Right lobe of liver (tissue), 6 donors: ENCODE data around the gene PBX2. TPM values are rescaled to one million over a fixed set of nuclear protein-coding genes. Genes with fewer than 3 reads are reported as not detected.

ENCODE experiments used
- ATAC-seq, 4 donors: fragments of 200-7000 bp; cut with Tn5 transposase; one replicate each; pipeline ENCODE4 v1.9.1; 2020; ENCODE audit warnings: mild to moderate bottlenecking in 4 of 4, moderate library complexity in 4 of 4
- DNase-seq, 3 donors: peaks; one replicate each; pipeline ENCODE4 v3.0.0-alpha.2; 2020
- H3K27ac ChIP-seq, 3 donors: fragments of 200-600 bp; one replicate each; pipeline ENCODE4 v1.8.0; 2022
- H3K27me3 ChIP-seq, 2 donors: fragments of 200-600 bp; one replicate each; pipeline ENCODE4 v1.8.0; 2022
- H3K36me3 ChIP-seq, 4 donors: fragments of 200-600 bp; sonication (generic) in 1 of 4; one replicate each; pipeline versions ENCODE4 v1.5.1 to v1.8.0; 2017 to 2022; ENCODE audit warnings: control low read depth in 1 of 4
- H3K4me1 ChIP-seq, 4 donors: fragments of 200-600 bp; sonication (generic) in 1 of 4; one replicate each; pipeline versions ENCODE4 v1.5.1 to v1.8.0; 2017 to 2022; ENCODE audit warnings: control low read depth in 1 of 4
- H3K4me3 ChIP-seq, 3 donors: fragments of 200-600 bp; one replicate each; pipeline ENCODE4 v1.8.0; 2022
- H3K9me3 ChIP-seq, 4 donors: fragments of 200-600 bp; sonication (generic) in 1 of 4; one replicate each; pipeline versions ENCODE4 v1.5.1 to v1.8.0; 2017 to 2022; ENCODE audit warnings: control low read depth in 1 of 4
- CTCF ChIP-seq, 4 donors: fragments of 200-600 bp in 3 of 4; fragments of 450-650 bp in 1 of 4; IDR thresholded peaks; one replicate each; pipeline versions ENCODE4 v1.5.1 to v1.8.0; 2016 to 2022; ENCODE audit warnings: antibody characterized with exemption in 4 of 4, mild to moderate bottlenecking in 2 of 4
- POLR2A ChIP-seq: fragments of 450-650 bp; IDR thresholded peaks from one replicate; pipeline ENCODE4 v1.6.1; 2017; ENCODE audit warnings: antibody characterized with exemption, mild to moderate bottlenecking
- WGBS: methylation state at CpG from one replicate; pipeline ENCODE4 v1.1.6; 2018; ENCODE audit warnings: low coverage, low lambda C conversion rate; ENCODE audit not compliant: insufficient coverage; ENCODE audit errors: missing lambda C conversion rate; 5-methylcytosine and 5-hydroxymethylcytosine counted together
- intact Hi-C, 2 donors: fragments of 100-400 bp; cut with DNase I; formaldehyde crosslinking; loops; one replicate each; pipeline versions ENCODE4 v1.11.2 to v1.14.1; 2022
- total RNA-seq, 6 experiments: library from RNA; depleted of rRNA in 2 of 6; stranded (reverse); fragments of >200 nt in 2 of 6; fragmentation: NEBNext Ultra II Directional in 3 of 6; extraction: Animal tissue kit (Norgen Biotek cat#: 25700) in 3 of 6; gene quantifications; one replicate each; pipeline versions ENCODE4 v1.1.0 to v1.2.4, GENCODE V29; 2016 to 2023
- donor health status: DM: no; HTN: yes; CAD: no.
- donor health status: DM: no; HTN: no; CAD: no.
- donor health status: DM: no; HTN: no; CAD: no.
- donor health status: DM: no; HTN: yes; CAD: no.
- donor health status: DM: no; HTN: yes; CAD: no.

The PBX2 gene
- total RNA-seq, 6 experiments from 2014 or later: 15.5 to 29.5 (median 24.3) TPM

DNA sequence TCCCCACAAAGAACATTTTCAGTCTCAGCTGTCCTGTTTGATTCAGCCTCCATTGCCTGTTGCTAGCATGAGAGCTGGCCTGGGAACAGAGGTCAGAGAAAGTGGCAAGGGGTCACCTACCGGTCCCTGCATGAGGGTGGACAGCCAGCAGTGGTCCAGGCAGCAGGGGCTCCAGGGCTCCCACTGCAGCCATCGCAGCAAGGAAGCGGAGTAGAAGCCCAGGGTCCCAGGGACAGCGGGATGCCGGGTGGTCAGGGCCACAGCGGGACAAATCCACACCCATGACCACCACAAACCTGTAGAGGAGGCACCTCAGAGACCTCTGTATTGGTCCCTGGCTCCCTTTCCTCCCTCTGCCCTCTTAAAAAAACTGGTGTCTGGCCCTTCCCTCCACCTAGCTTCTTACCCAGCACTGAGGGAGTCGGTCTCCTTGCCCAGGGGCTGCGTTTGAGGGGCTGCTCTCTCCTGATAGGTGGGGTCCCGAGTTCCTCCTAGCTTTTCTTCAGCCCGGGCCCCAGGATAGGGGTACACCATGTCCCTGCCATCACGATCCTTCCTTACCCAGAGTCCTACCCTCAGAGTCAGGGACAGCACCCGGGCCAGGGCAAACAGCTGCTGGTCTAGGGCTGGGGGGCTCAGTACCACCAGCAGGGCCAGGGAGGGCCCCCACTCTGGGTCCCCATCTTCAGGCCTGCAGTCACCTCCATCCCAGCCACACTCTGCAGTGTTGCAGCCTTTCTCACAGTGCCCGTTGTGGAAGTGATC is 10.9 kb upstream of the PBX2 start:
- no peak overlapping the region for H3K27ac ChIP-seq
- peak in 1 of 3 donors; percentile 48 for DNase-seq
- no peak for TF ChIP-seq POLR2A
- TF ChIP-seq CTCF (IDR thresholded peaks at IDR 0.05): no peak
- peaks cover 0 to 3% (median 0%) of the 10 kb centered on the region in 4 donors for H3K4me1 ChIP-seq
- intact Hi-C loops: no loop called here
- H3K27me3 ChIP-seq: no peaks in the 10 kb centered on the region
- ATAC-seq: no peak
- H3K9me3 ChIP-seq: no peaks in the 10 kb centered on the region
- no peak overlapping the region for H3K4me3 ChIP-seq
- no peaks in the 10 kb centered on the region for H3K36me3 ChIP-seq
- 62% methylated on average over 4 of the region's 13 CpGs for WGBS

GRCh38 chr6:32198866-32199265 is 8.9 kb upstream of the PBX2 start:
- H3K27ac ChIP-seq: no peak overlapping the region
- WGBS: 80% methylated on average over 16 of the region's 17 CpGs
- no peak for ATAC-seq
- H3K36me3 ChIP-seq: no peaks in the 10 kb centered on the region
- H3K9me3 ChIP-seq: no peaks in the 10 kb centered on the region
- no peak overlapping the region for H3K4me3 ChIP-seq
- no peak for DNase-seq
- intact Hi-C loops: no loop called here
- no peaks in the 10 kb centered on the region for H3K27me3 ChIP-seq
- TF ChIP-seq POLR2A (no peak), CTCF (IDR thresholded peaks at IDR 0.05) (no peak)
- H3K4me1 ChIP-seq: peaks cover 0 to 11% (median 5%) of the 10 kb centered on the region in 4 donors

DNA sequence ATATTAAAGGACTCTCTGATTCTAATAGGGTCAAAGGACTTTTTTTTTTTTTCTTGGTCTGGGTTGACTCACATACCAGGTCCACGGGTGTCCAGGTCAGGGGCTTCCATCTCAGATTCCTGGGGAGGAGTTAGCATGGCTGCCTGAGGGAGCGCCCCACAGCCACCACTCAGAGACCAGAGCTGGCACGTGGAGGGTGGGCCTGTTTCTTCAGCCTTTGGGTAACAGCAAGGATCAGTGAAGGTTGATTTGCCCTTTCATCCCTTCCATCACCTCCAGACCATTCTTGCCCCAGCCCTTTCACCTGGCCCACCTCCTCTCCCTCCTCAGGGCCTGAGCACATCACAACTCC is 8.3 kb upstream of the PBX2 start:
- no peak for DNase-seq
- no peaks in the 10 kb centered on the region for H3K36me3 ChIP-seq
- ATAC-seq: no peak
- intact Hi-C loops: no loop called here
- H3K27me3 ChIP-seq: no peaks in the 10 kb centered on the region
- 56% methylated on average over 3 of the region's 3 CpGs for whole genome bisulfite sequencing
- no peak overlapping the region for H3K4me3 ChIP-seq
- TF ChIP-seq POLR2A (no peak), CTCF (IDR thresholded peaks at IDR 0.05) (no peak)
- no peak overlapping the region for H3K27ac ChIP-seq
- no peaks in the 10 kb centered on the region for H3K9me3 ChIP-seq
- H3K4me1 ChIP-seq: peaks cover 0 to 11% (median 5%) of the 10 kb centered on the region in 4 donors

GRCh38 chr6:32196682-32197616 is 6.9 kb upstream of the PBX2 start:
- 43% methylated on average over 14 of the region's 28 CpGs for WGBS
- peak overlapping the region; percentile 97 to 99 (median 99) for H3K27ac ChIP-seq
- TF ChIP-seq CTCF (IDR thresholded peaks at IDR 0.05) (no peak), POLR2A (no peak)
- DNase-seq (no peak), ATAC-seq (no peak)
- peaks cover 0 to 11% (median 5%) of the 10 kb centered on the region in 4 donors for H3K4me1 ChIP-seq
- intact Hi-C loops: no loop called here
- H3K36me3 ChIP-seq: no peaks in the 10 kb centered on the region
- no peaks in the 10 kb centered on the region for H3K27me3 ChIP-seq
- H3K4me3 ChIP-seq: peak overlapping the region; percentile 58 to 87 (median 78)
- H3K9me3 ChIP-seq: no peaks in the 10 kb centered on the region
